ENCODE measurements around the gene MRPS25.

Gene MRPS25

GRCh38 chr3:15081960-15082664 lies 17.0 kb upstream of the MRPS25 start:
- peak; percentile 13 for DNase-seq (ENCODE audit: low read depth, low spot score)

- DNase-seq (ENCODE audit: low read depth, low spot score), result no peak
Observed at GRCh38 chr3:15079091-15079490, 14.0 kb upstream of the MRPS25 start.

GRCh38 chr3:15074500-15074899 lies 9.4 kb upstream of the MRPS25 start:
- no peak for DNase-seq (ENCODE audit: low read depth, low spot score)

- DNase-seq (ENCODE audit: low read depth, low spot score), result no peak
Observed at GRCh38 chr3:15071699-15072098, 6.6 kb upstream of the MRPS25 start.

GRCh38 chr3:15069441-15069840 lies 4.3 kb upstream of the MRPS25 start:
- DNase-seq (ENCODE audit: low read depth, low spot score), result no peak

GRCh38 chr3:15066467-15066866 lies 1.4 kb upstream of the MRPS25 start:
- no peak for DNase-seq (ENCODE audit: low read depth, low spot score)

- no peak for DNase-seq (ENCODE audit: low read depth, low spot score)
Observed at GRCh38 chr3:15065550-15066007, 464 bp upstream of the MRPS25 start.

- DNase-seq (ENCODE audit: low read depth, low spot score), result peak; percentile 46
Observed at GRCh38 chr3:15064299-15064834, 748 bp downstream of the MRPS25 start.

- DNase-seq (ENCODE audit: low read depth, low spot score), result no peak
Observed at GRCh38 chr3:15063656-15064286, 1.3 kb downstream of the MRPS25 start.

- no peak for DNase-seq (ENCODE audit: low read depth, low spot score)
Observed at GRCh38 chr3:15063238-15063637, 1.9 kb downstream of the MRPS25 start.

GRCh38 chr3:15060029-15060428 lies 5.1 kb downstream of the MRPS25 start:
- no peak for DNase-seq (ENCODE audit: low read depth, low spot score)

GRCh38 chr3:15056676-15057404 lies 8.3 kb downstream of the MRPS25 start:
- no peak for DNase-seq (ENCODE audit: low read depth, low spot score)

- peak; percentile 12 for DNase-seq (ENCODE audit: low read depth, low spot score)
Observed at GRCh38 chr3:15055019-15055557, 10.0 kb downstream of the MRPS25 start.

- no peak for DNase-seq (ENCODE audit: low read depth, low spot score)
Observed at GRCh38 chr3:15053541-15053940, 11.6 kb downstream of the MRPS25 start.

GRCh38 chr3:15052335-15053242 lies 12.5 kb downstream of the MRPS25 start:
- no peak for DNase-seq (ENCODE audit: low read depth, low spot score)

GRCh38 chr3:15051531-15051930 lies 13.6 kb downstream of the MRPS25 start:
- peak; percentile 42 for DNase-seq (ENCODE audit: low read depth, low spot score)

- DNase-seq (ENCODE audit: low read depth, low spot score), result no peak
Observed at GRCh38 chr3:15050405-15051092, 14.6 kb downstream of the MRPS25 start.

GRCh38 chr3:15049584-15049983 lies 15.5 kb downstream of the MRPS25 start:
- no peak for DNase-seq (ENCODE audit: low read depth, low spot score)

GRCh38 chr3:15045667-15046066 lies 19.4 kb downstream of the MRPS25 start:
- DNase-seq (ENCODE audit: low read depth, low spot score), result no peak

- no peak for DNase-seq (ENCODE audit: low read depth, low spot score)
Observed at GRCh38 chr3:15044326-15044725, 20.8 kb downstream of the MRPS25 start.
